ENCODE measurements around the gene CERS3.
A peak's percentile ranks its signal among the peaks of the same experiment; 100 is the strongest.

The CERS3 gene

GRCh38 chr15:100429116-100429728 is 99.5 kb downstream of the CERS3 start:
- no peak for DNase-seq
- no peak for TF ChIP-seq POLR2A (IDR thresholded peaks at IDR 0.05; ENCODE audit: low read length)
- no peak for TF ChIP-seq GATA1 (IDR thresholded peaks at IDR 0.05; ENCODE audit: low read depth, low read length)

- TF ChIP-seq GATA1 (IDR thresholded peaks at IDR 0.05; ENCODE audit: low read depth, low read length) (no peak), POLR2A (IDR thresholded peaks at IDR 0.05; ENCODE audit: low read length) (no peak)
- no peak for DNase-seq
Measured at GRCh38 chr15:100426937-100427336, 101.8 kb downstream of the CERS3 start.

GRCh38 chr15:100405179-100405578 is 123.6 kb downstream of the CERS3 start:
- DNase-seq = no peak
- no peak for TF ChIP-seq POLR2A (IDR thresholded peaks at IDR 0.05; ENCODE audit: low read length)
- no peak for TF ChIP-seq GATA1 (IDR thresholded peaks at IDR 0.05; ENCODE audit: low read depth, low read length)

- TF ChIP-seq POLR2A (IDR thresholded peaks at IDR 0.05; ENCODE audit: low read length) (no peak), GATA1 (IDR thresholded peaks at IDR 0.05; ENCODE audit: low read depth, low read length) (no peak)
- DNase-seq = no peak
Measured at GRCh38 chr15:100400996-100401395, 127.8 kb downstream of the CERS3 start.

GRCh38 chr15:100394736-100395440 is 133.9 kb downstream of the CERS3 start:
- TF ChIP-seq POLR2A (IDR thresholded peaks at IDR 0.05; ENCODE audit: low read length) (no peak), GATA1 (IDR thresholded peaks at IDR 0.05; ENCODE audit: low read depth, low read length) (no peak)

GRCh38 chr15:100393008-100393407 is 135.7 kb downstream of the CERS3 start:
- no peak for DNase-seq
- TF ChIP-seq POLR2A (IDR thresholded peaks at IDR 0.05; ENCODE audit: low read length) (no peak), GATA1 (IDR thresholded peaks at IDR 0.05; ENCODE audit: low read depth, low read length) (no peak)

More at GRCh38 chr15:100394736-100395440, 133.9 kb downstream of the CERS3 start:
- DNase-seq = no peak

- TF ChIP-seq POLR2A (IDR thresholded peaks at IDR 0.05; ENCODE audit: low read length) = no peak
- no peak for TF ChIP-seq GATA1 (IDR thresholded peaks at IDR 0.05; ENCODE audit: low read depth, low read length)
- DNase-seq = no peak
Measured at GRCh38 chr15:100385300-100386050, 143.3 kb downstream of the CERS3 start.

- DNase-seq = no peak
- TF ChIP-seq GATA1 (IDR thresholded peaks at IDR 0.05; ENCODE audit: low read depth, low read length) = no peak
- no peak for TF ChIP-seq POLR2A (IDR thresholded peaks at IDR 0.05; ENCODE audit: low read length)
Measured at GRCh38 chr15:100384108-100384410, 144.7 kb downstream of the CERS3 start.

- TF ChIP-seq GATA1 (IDR thresholded peaks at IDR 0.05; ENCODE audit: low read depth, low read length) (no peak), POLR2A (IDR thresholded peaks at IDR 0.05; ENCODE audit: low read length) (no peak)
- DNase-seq = peak in 1 of 2 experiments; percentile 1
Measured at GRCh38 chr15:100383302-100384107, 145.2 kb downstream of the CERS3 start.

- TF ChIP-seq GATA1 (IDR thresholded peaks at IDR 0.05; ENCODE audit: low read depth, low read length) (no peak), POLR2A (IDR thresholded peaks at IDR 0.05; ENCODE audit: low read length) (no peak)
- no peak for DNase-seq
Measured at GRCh38 chr15:100373942-100374341, 154.8 kb downstream of the CERS3 start.

GRCh38 chr15:100373120-100373896 is 155.4 kb downstream of the CERS3 start:
- no peak for TF ChIP-seq POLR2A (IDR thresholded peaks at IDR 0.05; ENCODE audit: low read length)
- no peak for TF ChIP-seq GATA1 (IDR thresholded peaks at IDR 0.05; ENCODE audit: low read depth, low read length)
- no peak for DNase-seq

GRCh38 chr15:100372739-100373119 is 156.0 kb downstream of the CERS3 start:
- TF ChIP-seq POLR2A (IDR thresholded peaks at IDR 0.05; ENCODE audit: low read length) (no peak), GATA1 (IDR thresholded peaks at IDR 0.05; ENCODE audit: low read depth, low read length) (no peak)
- no peak for DNase-seq

- no peak for DNase-seq
- no peak for TF ChIP-seq POLR2A (IDR thresholded peaks at IDR 0.05; ENCODE audit: low read length)
- TF ChIP-seq GATA1 (IDR thresholded peaks at IDR 0.05; ENCODE audit: low read depth, low read length) = no peak
Measured at GRCh38 chr15:100355342-100355741, 173.4 kb downstream of the CERS3 start.
